Parathyroid adenoma (tissue), 2 donors: ENCODE measurements around the gene ZNF808.
"Not testable (repeated sequence)": the region's sequence is repeated elsewhere in the genome, so short reads cannot be mapped to it uniquely, and the experiment has no call there.

Experiments used
- H2AFZ ChIP-seq: fragments of 300-600 bp; sonication (generic); one replicate; pipeline ENCODE4 v1.7.0; 2017; ENCODE audit warnings: antibody characterized with exemption, mild to moderate bottlenecking
- H3K27ac ChIP-seq: fragments of 300-600 bp; sonication (generic); one replicate; pipeline ENCODE4 v1.7.0; 2017
- H3K27me3 ChIP-seq: fragments of 300-600 bp; sonication (generic); one replicate; pipeline ENCODE4 v1.7.0; 2017; ENCODE audit warnings: low read length; ENCODE audit not compliant: control insufficient read depth, insufficient read depth
- H3K36me3 ChIP-seq: fragments of 300-600 bp; sonication (generic); one replicate; pipeline ENCODE4 v1.7.0; 2017; ENCODE audit warnings: low read length; ENCODE audit not compliant: control insufficient read depth, insufficient read depth
- H3K4me1 ChIP-seq: fragments of 300-600 bp; sonication (generic); one replicate; pipeline ENCODE4 v1.7.0; 2017; ENCODE audit warnings: control low read depth
- H3K4me2 ChIP-seq: fragments of 300-600 bp; sonication (generic); one replicate; pipeline ENCODE4 v1.7.0; 2017; ENCODE audit warnings: low read length
- H3K4me3 ChIP-seq: fragments of 300-600 bp; sonication (generic); one replicate; pipeline ENCODE4 v1.7.0; 2017; ENCODE audit warnings: low read depth, low read length
- H3K79me2 ChIP-seq: fragments of 300-600 bp; sonication (generic); one replicate; pipeline ENCODE4 v1.7.0; 2017; ENCODE audit warnings: control low read depth
- H3K9ac ChIP-seq: fragments of 300-600 bp; sonication (generic); one replicate; pipeline ENCODE4 v1.7.0; 2017; ENCODE audit warnings: mild to moderate bottlenecking
- H3K9me3 ChIP-seq: fragments of 300-600 bp; sonication (generic); one replicate; pipeline ENCODE4 v1.7.0; 2017; ENCODE audit warnings: low read length; ENCODE audit not compliant: control insufficient read depth
- TF ChIP-seq, protein P1 (sequence below): fragments of 300-600 bp; sonication (generic); IDR thresholded peaks from one replicate; pipeline ENCODE4 v1.7.0; 2017; ENCODE audit warnings: antibody characterized with exemption, mild to moderate bottlenecking
- donor health status: primary hyperparathyroidism.

ZNF808 gene

DNA sequence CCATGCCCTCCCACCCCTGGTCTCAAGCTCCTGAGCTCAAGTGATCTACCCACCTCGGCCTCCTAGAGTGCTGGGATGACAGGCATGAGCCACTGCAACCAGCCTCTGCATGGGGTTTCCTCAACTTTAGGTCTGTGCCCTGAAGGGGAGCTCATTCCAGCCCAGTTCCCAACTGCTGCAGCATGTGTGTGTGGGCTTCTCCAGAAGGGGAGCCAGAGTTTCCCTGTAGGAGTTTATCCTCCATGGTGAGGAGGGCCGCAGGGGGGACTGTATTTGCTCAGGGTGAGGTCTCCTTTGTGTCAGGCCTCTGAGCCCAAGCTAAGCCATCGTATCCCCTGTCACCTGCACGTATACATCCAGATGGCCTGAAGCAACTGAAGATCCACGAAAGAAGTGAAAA, 11.3 kb upstream of the ZNF808 start:
- Histone ChIP-seq H3K27me3 (no peaks in the 10 kb centered on the region), H3K4me3 (no peak overlapping the region), H3K79me2 (no peaks in the 10 kb centered on the region), H3K4me1 (no peaks in the 10 kb centered on the region), H3K9ac (no peak overlapping the region), H3K9me3 (no peaks in the 10 kb centered on the region), H3K36me3 (no peaks in the 10 kb centered on the region), H2AFZ (no peak overlapping the region), H3K27ac (no peak overlapping the region), H3K4me2 (no peak overlapping the region)
- TF ChIP-seq, protein P1, sequence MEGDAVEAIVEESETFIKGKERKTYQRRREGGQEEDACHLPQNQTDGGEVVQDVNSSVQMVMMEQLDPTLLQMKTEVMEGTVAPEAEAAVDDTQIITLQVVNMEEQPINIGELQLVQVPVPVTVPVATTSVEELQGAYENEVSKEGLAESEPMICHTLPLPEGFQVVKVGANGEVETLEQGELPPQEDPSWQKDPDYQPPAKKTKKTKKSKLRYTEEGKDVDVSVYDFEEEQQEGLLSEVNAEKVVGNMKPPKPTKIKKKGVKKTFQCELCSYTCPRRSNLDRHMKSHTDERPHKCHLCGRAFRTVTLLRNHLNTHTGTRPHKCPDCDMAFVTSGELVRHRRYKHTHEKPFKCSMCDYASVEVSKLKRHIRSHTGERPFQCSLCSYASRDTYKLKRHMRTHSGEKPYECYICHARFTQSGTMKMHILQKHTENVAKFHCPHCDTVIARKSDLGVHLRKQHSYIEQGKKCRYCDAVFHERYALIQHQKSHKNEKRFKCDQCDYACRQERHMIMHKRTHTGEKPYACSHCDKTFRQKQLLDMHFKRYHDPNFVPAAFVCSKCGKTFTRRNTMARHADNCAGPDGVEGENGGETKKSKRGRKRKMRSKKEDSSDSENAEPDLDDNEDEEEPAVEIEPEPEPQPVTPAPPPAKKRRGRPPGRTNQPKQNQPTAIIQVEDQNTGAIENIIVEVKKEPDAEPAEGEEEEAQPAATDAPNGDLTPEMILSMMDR = no peak

DNA sequence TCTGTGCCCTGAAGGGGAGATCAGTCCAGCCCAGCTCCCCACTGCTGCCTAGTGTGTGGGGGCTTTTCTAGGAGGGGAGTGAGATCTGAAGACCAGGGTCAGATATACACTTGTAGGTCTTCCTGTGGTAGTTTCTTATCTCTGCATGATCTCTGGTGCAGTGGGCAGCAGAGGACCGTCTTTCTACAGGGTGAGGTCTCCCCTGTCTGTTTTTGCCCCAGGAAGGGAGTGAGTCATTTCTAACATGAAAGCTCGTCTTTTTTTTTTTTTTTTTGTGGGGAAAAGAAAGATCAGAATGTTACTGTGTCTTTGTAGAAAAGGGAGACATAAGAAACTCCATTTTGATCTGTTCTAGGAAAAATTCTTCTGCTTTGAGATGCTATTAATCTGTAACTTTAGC, 8.8 kb upstream of the ZNF808 start:
- no peaks in the 10 kb centered on the region for H3K9me3 ChIP-seq
- TF ChIP-seq, protein P1 = no peak

DNA sequence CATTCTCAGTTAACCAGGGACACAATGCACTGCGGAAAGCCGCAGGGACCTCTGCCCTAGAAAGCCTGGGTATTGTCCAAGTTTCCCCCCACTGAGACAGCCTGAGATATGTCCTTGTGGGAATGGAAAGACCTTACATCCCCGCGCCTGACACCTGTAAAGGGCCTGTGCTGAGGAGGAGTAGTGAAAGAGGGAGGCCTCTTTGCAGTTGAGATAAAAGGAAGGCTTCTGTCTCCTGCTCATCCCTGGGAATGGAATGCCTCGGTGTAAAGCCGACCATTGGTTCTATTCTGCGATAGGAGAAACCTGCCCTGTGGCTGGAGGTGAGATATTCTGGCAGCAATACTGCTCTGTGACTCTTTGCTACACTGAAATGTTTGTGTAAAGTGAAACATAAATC, 8.3 kb upstream of the ZNF808 start:
- H2AFZ ChIP-seq, H3K36me3 ChIP-seq, H3K4me3 ChIP-seq: not testable (repeated sequence)

More for the DNA sequence above, 8.8 kb upstream of the ZNF808 start:
- Histone ChIP-seq H3K4me2 (no peak overlapping the region), H3K79me2 (no peaks in the 10 kb centered on the region), H3K27me3 (no peaks in the 10 kb centered on the region), H3K9ac (no peak overlapping the region), H3K36me3 (no peaks in the 10 kb centered on the region), H3K4me1 (no peaks in the 10 kb centered on the region), H3K27ac (no peak overlapping the region), H2AFZ (no peak overlapping the region), H3K4me3 (no peak overlapping the region)

DNA sequence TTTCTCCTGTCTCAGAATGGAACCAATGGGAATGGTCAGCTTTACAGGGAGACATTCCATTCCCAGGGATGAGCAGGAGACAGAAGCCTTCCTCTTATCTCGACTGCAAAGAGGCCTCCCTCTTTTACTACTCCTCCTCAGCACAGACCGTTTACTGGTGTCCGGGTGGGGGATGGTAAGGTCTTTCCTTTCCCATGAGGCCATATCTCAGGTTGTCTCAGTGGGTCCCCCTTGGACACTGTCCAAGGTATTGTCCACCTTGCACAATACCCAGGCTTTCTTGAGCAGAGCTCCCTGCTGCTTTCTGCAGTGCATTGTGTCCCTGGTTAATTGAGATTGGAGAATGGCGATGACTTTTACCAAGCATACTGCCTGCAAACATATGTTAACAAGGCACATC, 7.5 kb upstream of the ZNF808 start:
- no peaks in the 10 kb centered on the region for H3K9me3 ChIP-seq
- H3K4me2 ChIP-seq = no peak overlapping the region
- H3K79me2 ChIP-seq = no peaks in the 10 kb centered on the region
- H3K27me3 ChIP-seq = no peaks in the 10 kb centered on the region
- H3K4me3 ChIP-seq = no peak overlapping the region
- no peaks in the 10 kb centered on the region for H3K4me1 ChIP-seq
- no peak overlapping the region for H3K9ac ChIP-seq
- TF ChIP-seq, protein P1 = no peak
- no peak overlapping the region for H2AFZ ChIP-seq
- no peaks in the 10 kb centered on the region for H3K36me3 ChIP-seq
- no peak overlapping the region for H3K27ac ChIP-seq

More for the DNA sequence above, 8.3 kb upstream of the ZNF808 start:
- not testable (repeated sequence) for H3K9me3 ChIP-seq, H3K79me2 ChIP-seq, H3K27me3 ChIP-seq, H3K9ac ChIP-seq, H3K4me1 ChIP-seq, H3K27ac ChIP-seq, H3K4me2 ChIP-seq

DNA sequence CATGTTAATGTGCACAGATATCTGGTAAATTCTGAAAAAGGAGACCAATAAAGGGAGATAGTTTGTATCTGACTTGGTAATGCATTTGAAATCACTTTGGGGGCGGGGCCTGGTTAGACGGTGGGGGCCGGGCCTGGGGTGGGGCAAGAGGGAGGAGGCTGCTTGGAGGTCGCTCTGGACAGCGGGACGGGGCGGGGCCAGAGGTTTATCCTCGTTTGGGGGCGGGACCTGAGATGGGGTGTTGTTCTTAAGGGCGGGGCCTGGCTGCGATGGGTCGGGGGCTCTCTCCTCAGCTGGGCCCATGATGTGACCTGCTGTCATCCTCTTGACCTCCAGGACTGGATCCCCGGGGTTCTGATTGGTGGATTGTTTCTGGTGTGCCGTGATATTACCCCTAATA, 4.9 kb upstream of the ZNF808 start:
- Histone ChIP-seq H3K79me2 (no peaks in the 10 kb centered on the region), H2AFZ (no peak overlapping the region), H3K4me1 (no peaks in the 10 kb centered on the region), H3K36me3 (no peaks in the 10 kb centered on the region), H3K27ac (no peak overlapping the region), H3K9ac (no peak overlapping the region), H3K4me3 (no peak overlapping the region), H3K9me3 (no peaks in the 10 kb centered on the region), H3K27me3 (no peaks in the 10 kb centered on the region), H3K4me2 (no peak overlapping the region)
- TF ChIP-seq, protein P1 = no peak
